Upper lobe of right lung (tissue), 1 donor: ENCODE data around the gene CDK15. TPM values are rescaled to one million over a fixed set of nuclear protein-coding genes. Genes with fewer than 3 reads are reported as not detected.

Source experiments
- ATAC-seq: fragments of 200-7000 bp; cut with Tn5 transposase; one replicate; pipeline ENCODE4 v1.9.1; 2020; ENCODE audit warnings: mild to moderate bottlenecking, moderate library complexity
- DNase-seq: peaks from one replicate; pipeline ENCODE4 v3.0.0-alpha.2; 2020
- H3K27ac ChIP-seq: fragments of 200-600 bp; one replicate; pipeline ENCODE4 v1.8.0; 2022
- H3K27me3 ChIP-seq: fragments of 200-600 bp; one replicate; pipeline ENCODE4 v1.8.0; 2022; ENCODE audit warnings: mild to moderate bottlenecking
- H3K36me3 ChIP-seq: fragments of 200-600 bp; one replicate; pipeline ENCODE4 v1.8.0; 2022
- H3K4me1 ChIP-seq: fragments of 200-600 bp; one replicate; pipeline ENCODE4 v1.8.0; 2022
- H3K4me3 ChIP-seq: fragments of 200-600 bp; one replicate; pipeline ENCODE4 v1.8.0; 2022; ENCODE audit warnings: mild to moderate bottlenecking
- H3K9me3 ChIP-seq: fragments of 200-600 bp; one replicate; pipeline ENCODE4 v1.8.0; 2022
- intact Hi-C: fragments of 100-400 bp; cut with DNase I; formaldehyde crosslinking; loops from one replicate; pipeline ENCODE4 v1.11.0; 2022
- total RNA-seq: library from RNA; stranded (reverse); fragmentation: NEBNext Ultra II Directional; extraction: Animal tissue kit (Norgen Biotek cat#: 25700); gene quantifications from one replicate; pipeline ENCODE4 v1.2.1, GENCODE V29; 2021
- TF ChIP-seq, protein P1 (sequence below): fragments of 200-600 bp; IDR thresholded peaks from one replicate; pipeline ENCODE4 v1.8.0; 2022; ENCODE audit warnings: antibody characterized with exemption
- donor health status: DM: no; HTN: yes; CAD: no; lungs with severe emphysema.

CDK15 gene
- total RNA-seq, 1 donor from 2014 or later = 6.0 TPM

DNA sequence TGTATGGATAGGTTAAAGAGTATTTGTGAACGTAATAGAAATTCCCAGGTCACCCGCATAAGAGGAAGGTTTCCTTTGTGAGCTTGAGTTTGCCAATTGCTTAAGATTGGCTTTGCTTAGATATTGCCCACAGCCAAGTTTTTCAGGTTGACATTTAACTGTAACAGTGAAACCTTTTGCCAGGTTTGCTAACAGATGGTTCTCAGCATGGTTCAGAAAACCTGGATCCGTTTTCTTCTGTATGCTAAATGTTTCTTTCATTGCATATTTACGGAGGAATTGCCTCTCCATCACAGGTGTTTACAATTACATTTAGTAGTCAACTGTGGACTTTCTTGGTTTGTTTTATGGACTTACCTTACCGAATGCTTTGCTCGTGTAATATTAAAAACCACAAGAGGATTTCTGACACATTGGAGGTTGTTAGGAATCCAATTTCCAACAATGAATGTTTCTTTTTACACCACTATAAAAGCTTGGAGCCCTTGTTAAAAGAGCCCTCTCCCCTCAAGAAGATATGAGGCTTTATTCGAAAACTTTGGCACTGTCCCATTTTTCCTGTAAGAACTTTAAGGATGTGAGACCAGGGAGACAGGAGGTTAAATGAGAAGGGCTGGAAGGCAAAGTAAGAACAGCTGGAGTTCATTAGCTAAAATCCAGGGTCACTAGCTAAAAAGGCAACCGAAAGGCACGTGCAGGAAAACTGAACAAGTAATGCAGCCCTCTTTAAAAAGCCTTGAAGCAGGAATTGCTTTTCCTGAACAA lies 7.8 kb downstream of the CDK15 start:
- Histone ChIP-seq H3K27me3 (peaks cover 6% of the 10 kb centered on the region), H3K4me3 (no peak overlapping the region), H3K4me1 (no peaks in the 10 kb centered on the region), H3K9me3 (no peaks in the 10 kb centered on the region), H3K27ac (no peak overlapping the region), H3K36me3 (no peaks in the 10 kb centered on the region)
- ATAC-seq (no peak), DNase-seq (no peak)
- TF ChIP-seq, protein P1, sequence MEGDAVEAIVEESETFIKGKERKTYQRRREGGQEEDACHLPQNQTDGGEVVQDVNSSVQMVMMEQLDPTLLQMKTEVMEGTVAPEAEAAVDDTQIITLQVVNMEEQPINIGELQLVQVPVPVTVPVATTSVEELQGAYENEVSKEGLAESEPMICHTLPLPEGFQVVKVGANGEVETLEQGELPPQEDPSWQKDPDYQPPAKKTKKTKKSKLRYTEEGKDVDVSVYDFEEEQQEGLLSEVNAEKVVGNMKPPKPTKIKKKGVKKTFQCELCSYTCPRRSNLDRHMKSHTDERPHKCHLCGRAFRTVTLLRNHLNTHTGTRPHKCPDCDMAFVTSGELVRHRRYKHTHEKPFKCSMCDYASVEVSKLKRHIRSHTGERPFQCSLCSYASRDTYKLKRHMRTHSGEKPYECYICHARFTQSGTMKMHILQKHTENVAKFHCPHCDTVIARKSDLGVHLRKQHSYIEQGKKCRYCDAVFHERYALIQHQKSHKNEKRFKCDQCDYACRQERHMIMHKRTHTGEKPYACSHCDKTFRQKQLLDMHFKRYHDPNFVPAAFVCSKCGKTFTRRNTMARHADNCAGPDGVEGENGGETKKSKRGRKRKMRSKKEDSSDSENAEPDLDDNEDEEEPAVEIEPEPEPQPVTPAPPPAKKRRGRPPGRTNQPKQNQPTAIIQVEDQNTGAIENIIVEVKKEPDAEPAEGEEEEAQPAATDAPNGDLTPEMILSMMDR = no peak
- intact Hi-C loops = no loop called here

DNA sequence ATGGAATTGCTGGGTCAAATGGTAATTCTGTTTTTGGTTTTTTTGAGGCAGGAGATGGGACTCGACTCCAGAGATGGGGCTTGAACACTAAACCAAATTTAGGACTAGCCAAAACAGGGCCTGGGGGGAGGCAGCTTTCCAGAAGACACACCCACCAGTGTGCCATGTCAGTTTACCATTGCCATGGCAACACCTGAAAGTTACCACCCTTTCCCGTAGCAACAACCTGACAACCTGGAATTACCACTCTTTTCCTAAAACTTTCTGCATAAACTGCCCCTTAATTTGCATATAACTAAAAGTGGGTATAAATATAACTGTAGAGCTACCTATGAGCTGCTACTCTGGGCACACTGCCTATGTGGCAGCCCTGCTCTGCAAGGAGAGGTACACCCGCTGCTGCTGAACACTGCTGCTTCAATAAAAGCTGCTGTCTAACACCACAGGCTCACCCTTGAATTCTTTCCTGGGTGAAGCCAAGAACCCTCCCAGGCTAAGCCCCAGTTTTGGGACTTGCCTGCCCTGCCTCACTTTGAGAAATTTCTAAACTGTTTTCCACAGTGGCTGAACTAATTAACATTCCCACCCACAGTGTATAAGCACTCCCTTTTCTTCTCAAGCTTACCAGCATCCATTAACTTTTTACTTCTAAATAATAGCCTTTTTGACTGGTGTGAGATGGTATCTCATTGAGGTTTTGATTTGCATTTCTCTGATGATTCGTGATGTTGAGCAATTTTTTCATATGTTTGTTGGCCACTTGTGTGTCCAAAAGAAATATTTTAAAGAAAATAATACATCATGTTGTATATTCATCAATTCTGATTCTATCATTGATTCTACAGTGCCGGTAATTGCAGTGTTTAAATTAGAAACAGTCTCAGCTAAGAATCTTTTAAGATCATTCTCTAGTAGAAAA lies 10.6 kb downstream of the CDK15 start:
- no peak for ATAC-seq
- no peak for DNase-seq
- Histone ChIP-seq H3K9me3 (no peaks in the 10 kb centered on the region), H3K27me3 (no peaks in the 10 kb centered on the region), H3K27ac (no peak overlapping the region), H3K4me3 (no peak overlapping the region), H3K4me1 (no peaks in the 10 kb centered on the region), H3K36me3 (no peaks in the 10 kb centered on the region)
- intact Hi-C loops = no loop called here
- TF ChIP-seq, protein P1 = no peak

DNA sequence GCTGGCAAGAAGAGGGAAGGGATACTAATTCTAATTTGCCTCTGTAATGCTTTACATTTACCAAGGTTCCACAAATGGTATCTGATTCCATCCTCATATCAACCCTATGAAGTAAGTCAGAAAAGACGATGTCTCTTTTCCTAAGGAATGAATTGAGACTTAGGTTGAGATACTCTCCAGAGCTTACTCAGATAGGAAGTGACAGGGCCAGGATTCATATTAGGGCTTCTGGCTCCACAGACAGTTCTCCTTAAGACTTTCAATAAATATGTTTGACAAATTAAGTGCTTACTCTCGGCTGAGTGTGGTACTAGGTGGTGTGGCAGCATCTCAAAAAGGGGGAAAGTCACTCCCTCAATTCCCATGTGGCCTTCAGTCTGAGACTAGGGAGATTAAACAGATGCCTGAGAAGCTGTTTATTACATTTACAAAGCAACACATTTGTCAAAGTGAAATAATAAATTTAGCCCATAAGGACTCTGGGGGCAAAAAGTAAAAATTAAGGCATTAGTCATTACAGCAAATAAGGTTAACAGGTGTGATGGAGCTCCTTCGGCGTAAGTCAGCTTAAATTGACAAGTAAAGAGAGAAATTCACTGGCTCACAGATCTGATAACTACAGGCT lies 14.2 kb downstream of the CDK15 start:
- Histone ChIP-seq H3K36me3 (no peaks in the 10 kb centered on the region), H3K9me3 (no peaks in the 10 kb centered on the region), H3K4me3 (no peak overlapping the region), H3K27me3 (no peaks in the 10 kb centered on the region), H3K27ac (no peak overlapping the region), H3K4me1 (no peaks in the 10 kb centered on the region)
- ATAC-seq (no peak), DNase-seq (no peak)
- intact Hi-C loops = no loop called here
- TF ChIP-seq, protein P1 = no peak

DNA sequence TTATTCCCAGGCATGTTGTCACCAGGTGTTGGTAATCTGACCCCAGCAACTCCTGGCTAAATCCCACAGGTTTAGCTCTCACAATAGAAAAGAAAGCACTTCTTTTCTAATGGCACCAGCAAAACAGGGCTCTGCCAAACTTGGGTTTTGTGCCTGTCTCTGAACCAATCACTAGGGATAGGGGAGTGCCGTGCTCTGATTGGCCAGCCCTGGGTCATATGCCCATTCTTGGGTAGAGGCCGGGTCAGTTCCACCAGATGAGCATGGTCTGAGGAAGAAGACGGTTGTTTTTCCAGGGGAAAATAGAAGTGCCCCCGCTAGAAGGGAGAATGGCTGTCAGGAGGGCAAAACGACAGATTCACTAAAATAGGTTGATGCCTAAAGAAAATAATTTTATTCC lies 14.7 kb downstream of the CDK15 start:
- Histone ChIP-seq H3K4me3 (no peak overlapping the region), H3K27ac (no peak overlapping the region), H3K9me3 (no peaks in the 10 kb centered on the region), H3K4me1 (no peaks in the 10 kb centered on the region), H3K36me3 (no peaks in the 10 kb centered on the region), H3K27me3 (no peaks in the 10 kb centered on the region)
- TF ChIP-seq, protein P1 = no peak
- ATAC-seq = no peak
- no peak for DNase-seq
- intact Hi-C loops = no loop called here

DNA sequence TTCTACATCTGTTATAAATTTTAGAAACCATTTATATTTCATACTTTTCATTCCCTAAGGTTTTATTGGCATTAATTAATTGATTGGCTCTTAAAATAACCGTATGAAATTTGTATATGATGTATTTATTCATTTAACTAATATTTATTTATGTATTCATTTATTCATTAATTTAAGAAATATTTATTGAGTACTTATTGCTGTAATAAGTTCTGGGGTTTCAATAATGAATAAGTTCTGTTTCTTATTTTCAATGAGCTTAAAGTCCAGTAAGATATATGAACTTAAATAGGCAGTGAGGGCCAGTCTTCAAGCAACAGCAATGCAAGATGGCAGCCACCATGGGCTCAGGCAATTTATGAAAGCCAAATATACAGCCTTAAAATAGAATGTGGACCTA lies 17.9 kb downstream of the CDK15 start:
- DNase-seq = no peak
- Histone ChIP-seq H3K9me3 (no peaks in the 10 kb centered on the region), H3K27me3 (no peaks in the 10 kb centered on the region), H3K4me1 (no peaks in the 10 kb centered on the region), H3K36me3 (no peaks in the 10 kb centered on the region), H3K4me3 (no peak overlapping the region), H3K27ac (no peak overlapping the region)
- intact Hi-C loops = no loop called here
- TF ChIP-seq, protein P1 = no peak
- ATAC-seq = no peak
